T-helper 2 cell treated with Interferon-gamma antibody and Interleukin-4, amounts not matched to agents 5 μg/mL and 100 μg/mL, for 36 hours (primary cell): Measurements from ENCODE around the gene AKAP10.
"Not testable (repeated sequence)": the region's sequence is repeated elsewhere in the genome, so short reads cannot be mapped to it uniquely, and the experiment has no call there.

Experiments used
- DNase-seq: peaks from one replicate; pipeline ENCODE4 v3.0.0; 2021; ENCODE audit warnings: low spot score
- H3K27ac Mint-ChIP-seq: one replicate; pipeline ENCODE4 v1.8.0; 2021; ENCODE audit warnings: mild to moderate bottlenecking, mixed read lengths
- H3K27me3 Mint-ChIP-seq: one replicate; pipeline ENCODE4 v1.8.0; 2021; ENCODE audit warnings: low read depth, mixed read lengths
- H3K36me3 Mint-ChIP-seq: one replicate; pipeline ENCODE4 v1.8.0; 2021; ENCODE audit warnings: low read depth, mixed read lengths
- H3K4me1 Mint-ChIP-seq: one replicate; pipeline ENCODE4 v1.8.0; 2021; ENCODE audit warnings: low read depth, mixed read lengths
- H3K4me3 Mint-ChIP-seq: one replicate; pipeline ENCODE4 v1.8.0; 2022; ENCODE audit warnings: mild to moderate bottlenecking, moderate library complexity, mixed read lengths
- H3K9me3 Mint-ChIP-seq: one replicate; pipeline ENCODE4 v1.8.0; 2021; ENCODE audit warnings: mixed read lengths

The AKAP10 gene

DNA sequence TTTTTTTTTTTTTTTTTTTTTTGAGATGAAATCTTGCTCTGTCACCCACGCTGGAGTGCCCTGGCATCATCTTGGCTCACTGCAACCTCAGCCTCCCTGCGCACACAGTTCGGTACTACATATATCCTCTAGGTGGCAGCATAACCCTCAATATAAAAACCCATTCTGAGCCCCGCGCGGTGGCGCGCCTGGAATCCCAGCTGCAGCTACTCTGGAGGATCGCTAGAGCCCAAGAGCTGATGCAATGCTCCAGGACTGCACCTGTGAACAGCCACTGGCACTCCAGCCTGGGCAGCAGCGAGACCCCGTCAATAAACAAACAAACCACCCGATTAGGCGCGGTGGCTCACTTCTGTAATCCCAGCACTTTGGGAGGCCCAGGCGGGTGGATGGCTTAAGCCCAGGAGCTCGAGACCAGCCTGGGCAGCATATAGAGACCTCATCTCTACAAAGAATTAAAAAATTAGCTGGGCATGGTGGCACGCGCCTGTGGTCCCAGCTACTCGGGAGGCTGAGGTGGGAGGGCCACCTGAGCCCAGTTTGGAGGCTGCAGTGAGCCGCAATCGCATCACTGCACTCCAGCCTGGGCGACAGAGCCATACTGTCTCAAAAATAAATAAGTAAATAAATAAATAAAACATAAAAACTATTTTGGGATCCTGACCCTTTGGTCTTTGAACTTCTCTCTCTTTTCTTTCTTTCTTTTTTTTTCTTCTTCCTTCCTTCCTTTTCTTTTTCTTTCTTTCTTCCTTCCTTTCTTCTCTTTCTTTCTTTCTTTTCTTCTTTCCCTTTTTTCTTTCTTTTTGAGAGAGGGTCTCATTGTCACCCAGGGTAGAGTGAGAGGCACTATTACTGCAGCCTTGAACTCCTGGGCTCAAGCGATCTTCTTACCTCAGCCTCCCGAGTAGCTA, 15.4 kb upstream of the AKAP10 start:
- no peaks in the 10 kb centered on the region for H3K9me3 Mint-ChIP-seq
- DNase-seq = peak; percentile 66
- no peak overlapping the region for H3K27ac Mint-ChIP-seq
- peak overlapping the region; percentile 32 for H3K4me3 Mint-ChIP-seq
- no peaks in the 10 kb centered on the region for H3K36me3 Mint-ChIP-seq
- peaks cover 7% of the 10 kb centered on the region for H3K4me1 Mint-ChIP-seq
- peaks cover 10% of the 10 kb centered on the region for H3K27me3 Mint-ChIP-seq

DNA sequence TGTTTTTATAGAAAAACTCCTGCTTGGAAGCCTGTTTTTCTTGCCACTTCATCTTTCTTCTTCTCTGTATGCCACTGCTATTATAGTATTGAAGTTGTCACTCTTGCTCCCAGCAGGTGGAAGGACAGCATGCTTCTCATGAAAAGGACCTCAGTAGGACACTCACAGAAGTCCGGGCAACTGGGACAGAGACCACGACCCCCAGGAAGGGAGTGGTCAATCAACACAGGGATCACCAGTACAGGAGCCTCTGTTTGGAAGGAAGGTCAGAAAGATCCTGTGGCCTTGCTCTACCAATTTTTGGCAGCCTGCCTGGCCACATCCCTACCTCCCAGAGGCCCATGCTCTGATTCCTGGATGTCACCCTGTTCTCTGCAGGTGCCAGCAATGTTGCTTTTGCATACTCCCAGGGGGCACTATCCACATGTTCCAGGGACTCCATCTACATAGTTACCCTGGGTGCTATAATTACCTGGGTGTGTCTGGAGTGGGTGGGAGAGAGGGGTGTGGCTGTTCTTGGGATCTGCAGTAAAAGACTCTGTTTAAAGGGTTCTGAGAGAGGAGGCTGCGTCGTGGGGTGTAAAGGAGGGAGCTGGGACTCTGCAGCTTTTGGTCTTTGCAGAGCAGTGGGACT, 13.7 kb upstream of the AKAP10 start:
- peaks cover 6% of the 10 kb centered on the region for H3K27me3 Mint-ChIP-seq
- DNase-seq = no peak
- H3K9me3 Mint-ChIP-seq = no peaks in the 10 kb centered on the region
- peaks cover 4% of the 10 kb centered on the region for H3K4me1 Mint-ChIP-seq
- no peak overlapping the region for H3K4me3 Mint-ChIP-seq
- H3K36me3 Mint-ChIP-seq = no peaks in the 10 kb centered on the region
- H3K27ac Mint-ChIP-seq = no peak overlapping the region

DNA sequence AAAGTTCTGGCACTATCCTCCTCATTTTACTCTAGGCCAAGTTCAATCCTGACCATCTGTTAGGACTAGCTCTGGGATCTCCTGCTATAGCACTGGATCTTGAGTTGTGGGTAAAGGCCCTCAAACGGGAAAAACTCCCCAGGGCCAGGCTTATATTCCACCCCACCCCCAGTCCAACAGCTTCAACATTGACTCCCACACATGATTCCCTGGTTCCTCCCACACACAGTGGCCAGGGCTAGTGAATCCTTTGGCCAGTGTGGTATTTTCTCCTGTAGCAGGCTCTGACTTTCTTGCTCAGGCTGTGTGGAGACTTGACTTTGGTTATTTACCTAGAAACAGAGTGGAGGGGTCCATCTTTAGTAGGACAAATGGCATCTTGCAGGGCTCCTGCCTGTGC, 10.3 kb upstream of the AKAP10 start:
- peaks cover 1% of the 10 kb centered on the region for H3K4me1 Mint-ChIP-seq
- H3K4me3 Mint-ChIP-seq = no peak overlapping the region
- H3K27ac Mint-ChIP-seq = no peak overlapping the region
- H3K27me3 Mint-ChIP-seq = peaks cover 4% of the 10 kb centered on the region
- no peak for DNase-seq
- H3K9me3 Mint-ChIP-seq = no peaks in the 10 kb centered on the region
- no peaks in the 10 kb centered on the region for H3K36me3 Mint-ChIP-seq

DNA sequence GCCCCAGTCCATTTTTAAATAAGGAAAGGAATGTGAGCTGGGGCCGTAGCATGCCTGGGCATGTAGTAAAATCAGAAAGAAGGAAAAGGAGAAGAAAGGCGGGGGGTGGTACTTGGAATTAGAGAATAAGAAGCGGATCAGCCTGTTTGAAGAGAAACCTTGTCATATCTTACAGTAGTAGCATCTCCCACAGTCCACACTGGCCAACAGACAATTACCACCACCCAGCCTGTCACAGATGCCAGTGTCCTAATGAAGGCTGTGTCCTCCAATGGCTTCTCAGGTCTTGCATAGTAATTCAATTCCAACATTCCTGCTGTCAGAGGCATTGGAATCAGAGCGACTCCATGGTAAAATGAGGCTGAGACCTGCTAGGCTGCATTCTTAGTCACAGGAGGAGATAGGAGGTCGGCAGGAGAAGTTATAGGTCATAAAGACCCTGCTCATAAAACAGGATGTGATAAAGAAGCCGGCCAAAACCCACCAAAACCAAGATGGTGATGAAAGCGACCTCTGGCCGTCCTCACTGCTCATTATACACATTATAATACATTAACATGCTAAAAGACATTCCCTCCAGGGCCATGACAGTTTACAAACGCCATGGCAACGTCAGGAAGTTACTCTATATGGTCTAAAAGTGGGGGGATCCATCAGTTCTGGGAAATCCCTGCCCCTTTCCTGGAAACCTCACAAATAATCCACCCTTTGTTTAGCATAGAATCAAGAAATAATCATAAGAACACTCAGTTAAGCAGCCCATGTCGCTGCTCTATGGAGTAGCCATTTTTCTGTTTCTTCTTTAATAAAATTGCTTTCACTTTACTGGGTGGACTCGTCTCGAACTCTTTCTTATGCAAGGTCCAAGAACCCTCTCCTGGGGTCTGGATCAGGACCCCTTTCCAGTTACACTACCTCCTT, 9.6 kb upstream of the AKAP10 start:
- no peaks in the 10 kb centered on the region for H3K9me3 Mint-ChIP-seq
- H3K27me3 Mint-ChIP-seq = peaks cover 4% of the 10 kb centered on the region
- no peak overlapping the region for H3K27ac Mint-ChIP-seq
- H3K36me3 Mint-ChIP-seq = no peaks in the 10 kb centered on the region
- no peak for DNase-seq
- peaks cover under 1% of the 10 kb centered on the region for H3K4me1 Mint-ChIP-seq
- H3K4me3 Mint-ChIP-seq = no peak overlapping the region

DNA sequence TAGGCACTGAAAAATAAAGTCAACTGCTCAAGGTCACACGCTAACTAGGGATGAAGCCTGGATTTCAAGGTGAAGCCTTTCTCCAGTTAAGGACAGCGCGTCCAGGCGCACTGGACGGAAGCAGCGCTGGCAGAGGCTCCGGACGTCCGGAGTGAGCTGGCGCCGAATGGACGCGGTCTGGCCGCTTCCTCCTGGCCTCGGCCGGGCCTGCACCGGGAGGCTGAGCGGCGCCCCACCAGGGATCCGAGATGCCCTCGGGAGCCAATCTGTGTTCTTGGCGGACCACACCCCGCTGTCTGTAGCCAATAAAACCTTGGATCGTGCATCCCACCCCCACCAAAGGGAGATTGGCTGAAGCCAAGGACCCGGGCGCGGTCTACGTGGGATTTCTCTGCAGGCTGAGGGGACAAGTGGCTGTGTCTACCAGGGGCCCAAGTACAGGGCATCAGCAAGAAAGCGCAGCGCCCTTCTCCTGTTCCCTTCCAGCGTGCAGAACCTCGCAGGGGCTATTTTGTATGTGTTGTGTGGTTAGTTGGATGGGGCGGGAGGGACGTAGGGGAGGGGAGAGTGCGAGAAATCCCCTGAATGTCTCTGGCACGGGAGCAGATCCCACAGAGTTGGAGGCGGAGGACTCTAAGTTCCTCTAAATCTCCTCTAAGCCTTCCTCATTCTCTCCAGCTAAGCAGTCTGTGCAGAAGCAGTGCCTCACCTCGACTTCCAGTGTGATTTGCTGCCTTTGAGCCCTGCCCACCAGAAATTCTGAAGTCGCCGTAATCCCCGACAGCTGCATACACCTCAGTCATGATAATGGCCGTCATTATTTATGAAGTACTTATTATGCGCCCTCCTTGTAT, 2.5 kb upstream of the AKAP10 start:
- Mint-ChIP-seq H3K27me3 (no peaks in the 10 kb centered on the region), H3K4me1 (peaks cover 19% of the 10 kb centered on the region), H3K27ac (no peak overlapping the region), H3K9me3 (peaks cover 7% of the 10 kb centered on the region), H3K36me3 (peaks cover 18% of the 10 kb centered on the region), H3K4me3 (no peak overlapping the region)
- DNase-seq = no peak

DNA sequence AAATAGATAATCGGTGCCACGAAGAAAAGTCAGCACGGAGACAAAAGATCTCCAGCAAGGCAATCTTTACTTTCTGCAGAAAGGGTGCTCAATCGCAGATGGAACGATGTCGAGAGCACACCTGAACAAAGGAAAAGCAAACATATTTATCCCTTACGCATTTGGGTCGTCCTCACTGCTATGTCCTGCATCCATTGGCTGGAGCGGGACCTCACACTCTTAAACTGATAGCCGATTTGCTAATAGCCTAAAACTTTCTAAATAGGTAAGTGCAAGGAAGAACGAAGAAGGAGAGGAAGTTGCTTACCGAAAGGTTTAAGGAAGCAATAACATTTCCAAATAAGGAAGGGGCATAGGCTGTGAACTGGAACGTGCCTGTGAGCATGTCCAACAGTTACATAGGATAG, 1.2 kb upstream of the AKAP10 start:
- Mint-ChIP-seq H3K4me3 (peak overlapping the region; percentile 98), H3K27me3 (no peaks in the 10 kb centered on the region), H3K9me3 (peaks cover 7% of the 10 kb centered on the region), H3K4me1 (peaks cover 25% of the 10 kb centered on the region), H3K27ac (peak overlapping the region; percentile 98), H3K36me3 (peaks cover 27% of the 10 kb centered on the region)
- no peak for DNase-seq

DNA sequence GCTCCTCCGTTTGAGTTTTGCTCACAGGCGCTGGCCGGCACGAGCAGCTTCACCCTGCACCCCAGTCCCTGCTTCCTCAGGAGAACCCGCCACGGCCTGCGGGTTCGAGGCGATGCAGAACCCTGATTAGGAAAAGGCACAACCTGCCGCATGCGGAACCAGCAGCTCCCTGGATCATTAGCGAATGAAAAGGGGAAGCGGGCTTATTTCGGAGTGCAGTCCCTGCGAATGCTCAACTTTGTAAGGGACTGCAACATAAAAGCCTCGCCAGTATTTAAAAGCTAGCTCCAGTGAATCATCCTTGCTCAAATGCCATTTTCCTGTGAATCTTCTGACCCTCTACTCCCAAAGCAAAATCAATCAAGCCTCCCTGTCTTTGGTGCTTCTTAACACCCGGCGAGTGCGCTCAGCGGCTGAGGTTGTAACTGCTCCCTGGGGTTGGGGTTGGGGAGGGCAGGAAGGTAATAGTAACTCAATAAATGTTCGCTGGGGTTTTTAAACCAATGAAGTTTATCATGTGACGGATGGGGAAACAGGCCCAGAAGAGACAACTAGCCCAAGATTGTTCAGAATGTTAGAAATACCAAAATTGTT, 678 bp upstream of the AKAP10 start:
- H3K4me1 Mint-ChIP-seq = peaks cover 27% of the 10 kb centered on the region
- H3K36me3 Mint-ChIP-seq = peaks cover 32% of the 10 kb centered on the region
- H3K4me3 Mint-ChIP-seq = peak overlapping the region; percentile 98
- no peaks in the 10 kb centered on the region for H3K27me3 Mint-ChIP-seq
- peaks cover 7% of the 10 kb centered on the region for H3K9me3 Mint-ChIP-seq
- no peak for DNase-seq
- H3K27ac Mint-ChIP-seq = peak overlapping the region; percentile 98

DNA sequence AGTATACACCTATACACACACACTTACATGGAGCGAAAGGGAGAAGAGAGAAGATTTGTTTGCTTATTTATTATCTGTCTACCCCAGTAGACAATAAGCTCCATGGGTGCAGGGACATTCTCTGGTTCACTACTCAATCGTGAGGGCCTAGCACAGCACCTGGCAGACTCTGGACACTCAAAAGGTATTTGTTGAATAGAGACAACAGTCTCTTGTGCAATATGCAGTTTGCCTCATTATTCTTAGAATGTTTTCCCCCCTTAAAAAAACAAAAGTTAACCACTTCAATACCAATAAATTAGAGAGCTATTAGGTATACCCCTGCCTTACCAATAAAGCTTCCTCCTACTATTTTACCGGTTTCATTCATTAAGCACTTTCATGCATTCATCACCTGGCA, 2.0 kb downstream of the AKAP10 start:
- Mint-ChIP-seq H3K27ac (no peak overlapping the region), H3K9me3 (peaks cover 7% of the 10 kb centered on the region), H3K4me1 (peaks cover 33% of the 10 kb centered on the region), H3K36me3 (peaks cover 46% of the 10 kb centered on the region), H3K4me3 (peak overlapping the region; percentile 48), H3K27me3 (no peaks in the 10 kb centered on the region)
- DNase-seq = no peak

DNA sequence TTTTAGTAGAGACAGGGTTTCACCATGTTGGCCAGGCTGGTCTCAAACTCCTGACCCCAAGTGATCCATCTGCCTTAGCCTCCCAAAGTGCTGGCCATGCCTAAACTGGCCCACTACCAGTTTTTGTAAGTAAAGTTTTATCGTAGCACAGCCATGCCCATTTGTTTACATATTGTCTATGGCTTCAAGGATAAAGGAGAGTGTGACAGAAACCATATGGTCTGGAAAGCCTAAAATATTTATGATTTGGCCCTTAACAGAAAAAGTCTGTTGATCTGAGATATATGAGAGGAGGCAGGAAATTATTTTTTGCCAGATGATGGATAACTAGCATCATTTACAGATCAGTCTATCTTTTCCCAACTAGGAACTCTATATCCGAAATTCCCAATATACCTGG, 4.5 kb downstream of the AKAP10 start:
- Mint-ChIP-seq H3K4me1 (peaks cover 30% of the 10 kb centered on the region), H3K4me3 (no peak overlapping the region), H3K9me3 (no peaks in the 10 kb centered on the region), H3K27ac (no peak overlapping the region), H3K27me3 (no peaks in the 10 kb centered on the region), H3K36me3 (peaks cover 54% of the 10 kb centered on the region)
- no peak for DNase-seq

DNA sequence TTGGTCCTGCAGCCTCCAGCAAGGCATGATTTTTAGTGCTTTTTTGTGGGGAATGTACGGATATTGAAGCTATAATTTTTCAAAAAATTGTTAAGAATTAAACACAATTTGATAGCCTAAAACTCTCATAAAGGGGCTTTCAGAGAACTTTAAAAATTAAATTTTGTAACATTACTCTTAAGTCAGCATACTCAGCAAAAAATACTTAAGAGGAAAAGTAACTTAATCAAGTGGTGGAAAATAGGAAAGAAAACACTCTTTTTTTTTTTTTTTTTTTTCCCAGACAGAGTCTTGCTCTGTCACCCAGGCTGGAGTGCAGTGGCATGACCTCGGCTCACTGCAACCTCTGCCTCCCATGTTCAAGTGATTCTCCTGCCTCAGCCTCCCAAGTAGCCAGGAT, 14.7 kb downstream of the AKAP10 start:
- H3K27ac Mint-ChIP-seq, DNase-seq, H3K4me3 Mint-ChIP-seq, H3K27me3 Mint-ChIP-seq, H3K9me3 Mint-ChIP-seq: not testable (repeated sequence)
- peaks cover 22% of the 10 kb centered on the region for H3K4me1 Mint-ChIP-seq
- H3K36me3 Mint-ChIP-seq = peaks cover 25% of the 10 kb centered on the region

DNA sequence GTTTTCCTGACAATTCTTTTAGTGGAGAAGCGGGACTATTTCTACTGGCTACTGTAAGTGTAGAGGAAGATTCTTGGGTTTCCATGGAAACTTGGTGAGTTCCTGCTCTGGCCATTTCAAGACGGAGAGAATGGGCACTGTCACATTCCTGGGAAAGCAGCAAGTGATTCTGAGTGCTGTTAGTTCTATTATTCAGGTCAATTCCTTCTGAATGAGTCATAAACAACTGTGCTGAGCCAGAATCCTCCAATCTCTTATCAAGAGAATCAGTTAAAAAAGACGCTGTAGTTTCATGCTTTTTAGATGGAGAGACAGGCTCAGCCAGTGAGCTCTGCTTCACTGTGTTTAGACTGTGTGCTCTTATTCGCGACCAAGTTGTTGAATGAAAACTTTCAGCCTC, 19.6 kb downstream of the AKAP10 start:
- Mint-ChIP-seq H3K27ac (no peak overlapping the region), H3K36me3 (peaks cover 48% of the 10 kb centered on the region), H3K4me1 (peaks cover 24% of the 10 kb centered on the region), H3K9me3 (no peaks in the 10 kb centered on the region), H3K27me3 (no peaks in the 10 kb centered on the region), H3K4me3 (no peak overlapping the region)
- no peak for DNase-seq

DNA sequence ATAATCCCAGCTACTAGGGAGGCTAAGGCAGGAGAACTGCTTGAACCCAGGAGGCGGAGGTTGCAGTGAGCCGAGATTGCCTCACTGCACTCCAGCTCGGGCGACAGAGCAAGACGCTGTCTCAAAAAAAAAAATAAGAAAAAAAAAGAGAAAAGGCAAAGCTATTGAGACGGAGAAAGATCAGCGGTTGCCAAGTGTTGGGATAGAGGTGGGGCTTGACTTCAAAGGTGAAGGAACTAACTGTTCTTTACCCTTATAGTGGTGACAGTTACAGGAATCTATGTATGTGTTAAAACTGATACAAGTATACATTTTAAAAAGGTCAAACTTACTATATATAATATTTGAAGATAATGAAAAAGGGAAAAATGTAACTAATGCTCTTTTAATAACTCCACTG, 22.5 kb downstream of the AKAP10 start:
- Mint-ChIP-seq H3K27ac (no peak overlapping the region), H3K4me3 (no peak overlapping the region), H3K4me1 (peaks cover 26% of the 10 kb centered on the region), H3K9me3 (no peaks in the 10 kb centered on the region), H3K36me3 (peaks cover 48% of the 10 kb centered on the region), H3K27me3 (no peaks in the 10 kb centered on the region)
- no peak for DNase-seq

DNA sequence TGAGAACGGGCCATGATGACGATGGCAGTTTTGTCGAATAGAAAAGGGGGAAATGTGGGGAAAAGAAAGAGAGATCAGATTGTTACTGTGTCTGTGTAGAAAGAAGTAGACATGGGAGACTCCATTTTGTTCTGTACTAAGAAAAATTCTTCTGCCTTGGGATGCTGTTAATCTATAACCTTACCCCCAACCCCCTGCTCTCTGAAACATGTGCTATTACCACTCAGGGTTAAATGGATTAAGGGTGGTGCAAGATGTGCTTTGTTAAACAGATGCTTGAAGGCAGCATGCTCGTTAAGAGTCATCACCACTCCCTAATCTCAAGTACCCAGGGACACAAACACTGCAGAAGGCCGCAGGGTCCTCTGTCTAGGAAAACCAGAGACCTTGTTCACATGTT, 26.2 kb downstream of the AKAP10 start:
- Mint-ChIP-seq H3K4me1 (peaks cover 23% of the 10 kb centered on the region), H3K36me3 (peaks cover 52% of the 10 kb centered on the region)
- not testable (repeated sequence) for H3K27me3 Mint-ChIP-seq, H3K9me3 Mint-ChIP-seq, DNase-seq, H3K4me3 Mint-ChIP-seq, H3K27ac Mint-ChIP-seq
